Stimulated activated CD4-positive, alpha-beta T cell treated with anti-CD3 and anti-CD28 coated beads, Interleukin-2, amount 100 ng/mL, for 4 hours (primary cell): ENCODE data around the gene CCHCR1.
A peak's percentile ranks its signal among the peaks of the same experiment; 100 is the strongest.

Source experiments
- DNase-seq: peaks from one replicate; pipeline ENCODE4 v3.0.0-alpha.2; 2020; ENCODE audit warnings: low read depth

The CCHCR1 gene

GRCh38 chr6:31162463-31163165 lies 5.0 kb upstream of the CCHCR1 start:
- no peak for DNase-seq

GRCh38 chr6:31161216-31162126 lies 3.9 kb upstream of the CCHCR1 start:
- no peak for DNase-seq

- DNase-seq: no peak
Observed at GRCh38 chr6:31158863-31159855, 1.6 kb upstream of the CCHCR1 start.

GRCh38 chr6:31158140-31158862 lies 699 bp upstream of the CCHCR1 start, which contains the start of gene TCF19:
Gene TCF19, plus strand, starts transcription at chr6:31158589. Its CDS starts 881 bp downstream, at chr6:31159470.
- peak; percentile 99 for DNase-seq

GRCh38 chr6:31156641-31157040 lies 961 bp downstream of the CCHCR1 start:
- DNase-seq: no peak

GRCh38 chr6:31154436-31154835 lies 3.2 kb downstream of the CCHCR1 start:
- DNase-seq: no peak

- DNase-seq: no peak
Observed at GRCh38 chr6:31152781-31153180, 4.8 kb downstream of the CCHCR1 start.

- DNase-seq: no peak
Observed at GRCh38 chr6:31149827-31150447, 7.7 kb downstream of the CCHCR1 start.

- no peak for DNase-seq
Observed at GRCh38 chr6:31145386-31145785, 12.2 kb downstream of the CCHCR1 start.

GRCh38 chr6:31144970-31145340 lies 12.6 kb downstream of the CCHCR1 start:
- no peak for DNase-seq

- DNase-seq: no peak
Observed at GRCh38 chr6:31144296-31144969, 13.2 kb downstream of the CCHCR1 start.

- no peak for DNase-seq
Observed at GRCh38 chr6:31143148-31143547, 14.5 kb downstream of the CCHCR1 start.

- DNase-seq: no peak
Observed at GRCh38 chr6:31142361-31142761, 15.2 kb downstream of the CCHCR1 start.

GRCh38 chr6:31140643-31141042 lies 17.0 kb downstream of the CCHCR1 start:
- no peak for DNase-seq

- DNase-seq: no peak
Observed at GRCh38 chr6:31139599-31139998, 18.0 kb downstream of the CCHCR1 start.

GRCh38 chr6:31138982-31139381 lies 18.6 kb downstream of the CCHCR1 start, which contains the start of gene PSORS1C2:
Gene PSORS1C2, minus strand, starts transcription at chr6:31139066. Its CDS starts 40 bp downstream, at chr6:31139026.
- DNase-seq: no peak

GRCh38 chr6:31135710-31136109 lies 21.9 kb downstream of the CCHCR1 start:
- DNase-seq: no peak

GRCh38 chr6:31132806-31133205 lies 24.8 kb downstream of the CCHCR1 start:
- no peak for DNase-seq

GRCh38 chr6:31131595-31131994 lies 26.0 kb downstream of the CCHCR1 start:
- no peak for DNase-seq

- no peak for DNase-seq
Observed at GRCh38 chr6:31130751-31131150, 26.9 kb downstream of the CCHCR1 start.
